Neural cell (in vitro differentiated cells): Measurements from ENCODE around the gene IL17RB.

Experiments used
- CTCF ChIP-seq: fragments of 450-650 bp; IDR thresholded peaks from 2 replicates; pipeline ENCODE4 v1.5.1; 2014; ENCODE audit warnings: antibody characterized with exemption, mild to moderate bottlenecking, moderate library complexity; ENCODE audit not compliant: poor library complexity, severe bottlenecking
- EP300 ChIP-seq: fragments of 450-650 bp; conservative IDR thresholded peaks from 2 replicates; pipeline ENCODE4 v1.6.1; 2014; ENCODE audit warnings: antibody characterized with exemption, mild to moderate bottlenecking, moderate library complexity; ENCODE audit not compliant: poor library complexity, severe bottlenecking
- EZH2 ChIP-seq: fragments of 200-600, 300-800 bp; shearing (Covaris generic), sonication (generic); IDR thresholded peaks from 2 replicates; pipeline ENCODE4 v1.6.1; 2014; ENCODE audit warnings: antibody characterized with exemption, low read length, borderline replicate concordance, mild to moderate bottlenecking; ENCODE audit not compliant: insufficient read depth, poor library complexity, severe bottlenecking
- MXI1 ChIP-seq: fragments of 450-650 bp; conservative IDR thresholded peaks from 2 replicates; pipeline ENCODE4 v1.6.1; 2014; ENCODE audit warnings: antibody characterized with exemption, mild to moderate bottlenecking; ENCODE audit not compliant: poor library complexity, severe bottlenecking
- POLR2AphosphoS5 ChIP-seq: IDR thresholded peaks from 2 replicates; pipeline ENCODE4 v1.6.1; 2012
- RAD21 ChIP-seq: fragments of 450-650 bp; conservative IDR thresholded peaks from 2 replicates; pipeline ENCODE4 v1.6.1; 2014; ENCODE audit warnings: antibody characterized with exemption, mild to moderate bottlenecking, moderate library complexity
- REST ChIP-seq: IDR thresholded peaks from 2 replicates; pipeline ENCODE4 v1.6.1; 2012; ENCODE audit warnings: borderline replicate concordance
- SMC3 ChIP-seq: fragments of 450-650 bp; conservative IDR thresholded peaks from 2 replicates; pipeline ENCODE4 v1.6.1; 2014; ENCODE audit warnings: antibody characterized with exemption, mild to moderate bottlenecking, moderate library complexity; ENCODE audit not compliant: poor library complexity
- TAF1 ChIP-seq: IDR thresholded peaks from 2 replicates; pipeline ENCODE4 v1.6.1; 2012; ENCODE audit warnings: low read depth

- TF ChIP-seq SMC3 (no peak), CTCF (no peak), POLR2AphosphoS5 (no peak), RAD21 (no peak), TAF1 (no peak), EP300 (no peak), REST (no peak), EZH2 (no peak), MXI1 (no peak)
Observed at GRCh38 chr3:53863145-53863544, 16.8 kb downstream of the IL17RB start.
